ENCODE results near the gene HOXB6. TPM values are rescaled to one million over a fixed set of nuclear protein-coding genes. Genes with fewer than 3 reads are reported as not detected.

HOXB6 gene
- total and polyA plus RNA-seq, 4 donors: 0.17 to 1.1 (median 0.46) TPM

DNA sequence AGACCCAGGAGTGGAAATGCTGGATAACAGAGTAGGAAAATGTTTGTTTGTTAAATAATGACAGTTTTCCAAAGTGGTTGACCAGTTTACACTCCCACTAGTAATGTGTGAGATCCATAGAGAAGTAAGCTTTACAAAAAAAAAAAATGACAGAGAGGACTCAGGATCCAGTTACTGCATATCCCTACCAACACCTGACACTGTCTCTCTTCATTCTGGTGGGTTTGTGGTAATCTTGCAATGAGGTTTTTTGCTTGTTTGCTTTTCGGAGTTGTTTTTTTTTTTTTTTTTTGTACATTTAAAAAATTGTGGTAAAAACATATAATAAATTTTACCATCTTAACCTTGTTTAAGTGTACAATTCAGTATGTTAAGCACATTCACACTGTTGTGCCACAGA lies 45.0 kb upstream of the HOXB6 start:
- WGBS: 73% methylated on average over 1 of the region's 1 CpG
- H3K4me1 ChIP-seq (ENCODE audit: control insufficient read depth in 4 of 4, insufficient read depth in 4 of 4, low read length in 3 of 4): peaks cover 0 to 6% (median 2%) of the 10 kb centered on the region in 4 donors

DNA sequence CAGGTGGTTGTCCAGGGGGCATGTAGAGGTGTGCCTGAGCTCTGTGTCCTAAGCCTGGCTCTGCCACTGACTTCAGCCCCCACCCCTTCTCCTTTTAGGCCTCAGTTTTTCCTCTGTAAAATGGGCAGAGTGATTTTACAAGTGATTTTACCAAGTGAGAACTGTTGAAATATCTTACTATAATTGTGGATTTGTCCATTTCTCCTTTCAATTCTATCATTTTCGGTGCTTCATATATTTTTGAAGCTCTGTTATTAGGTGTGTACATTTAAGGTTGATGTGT lies 43.1 kb upstream of the HOXB6 start:
- H3K4me3 ChIP-seq (ENCODE audit: low read depth in 1 of 3, low read length in 3 of 3): no peak overlapping the region
- H3K27ac ChIP-seq (ENCODE audit: low read depth in 1 of 2, low read length in 2 of 2): no peak overlapping the region
- WGBS: 55% methylated on average over 1 of the region's 1 CpG

More for the DNA sequence above, 45.0 kb upstream of the HOXB6 start:
- TF ChIP-seq, protein P1, sequence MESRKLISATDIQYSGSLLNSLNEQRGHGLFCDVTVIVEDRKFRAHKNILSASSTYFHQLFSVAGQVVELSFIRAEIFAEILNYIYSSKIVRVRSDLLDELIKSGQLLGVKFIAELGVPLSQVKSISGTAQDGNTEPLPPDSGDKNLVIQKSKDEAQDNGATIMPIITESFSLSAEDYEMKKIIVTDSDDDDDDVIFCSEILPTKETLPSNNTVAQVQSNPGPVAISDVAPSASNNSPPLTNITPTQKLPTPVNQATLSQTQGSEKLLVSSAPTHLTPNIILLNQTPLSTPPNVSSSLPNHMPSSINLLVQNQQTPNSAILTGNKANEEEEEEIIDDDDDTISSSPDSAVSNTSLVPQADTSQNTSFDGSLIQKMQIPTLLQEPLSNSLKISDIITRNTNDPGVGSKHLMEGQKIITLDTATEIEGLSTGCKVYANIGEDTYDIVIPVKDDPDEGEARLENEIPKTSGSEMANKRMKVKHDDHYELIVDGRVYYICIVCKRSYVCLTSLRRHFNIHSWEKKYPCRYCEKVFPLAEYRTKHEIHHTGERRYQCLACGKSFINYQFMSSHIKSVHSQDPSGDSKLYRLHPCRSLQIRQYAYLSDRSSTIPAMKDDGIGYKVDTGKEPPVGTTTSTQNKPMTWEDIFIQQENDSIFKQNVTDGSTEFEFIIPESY (IDR thresholded peaks at IDR 0.05): no peak
- TF ChIP-seq NR2F2 (IDR thresholded peaks at IDR 0.05) (no peak), HNF4G (IDR thresholded peaks at IDR 0.05) (no peak), RAD21 (IDR thresholded peaks at IDR 0.05) (no peak), YY1 (IDR thresholded peaks at IDR 0.05) (no peak), JUND (IDR thresholded peaks at IDR 0.05) (no peak), TAF1 (conservative IDR thresholded peaks at IDR 0.05) (no peak)
- TF ChIP-seq, protein P2, sequence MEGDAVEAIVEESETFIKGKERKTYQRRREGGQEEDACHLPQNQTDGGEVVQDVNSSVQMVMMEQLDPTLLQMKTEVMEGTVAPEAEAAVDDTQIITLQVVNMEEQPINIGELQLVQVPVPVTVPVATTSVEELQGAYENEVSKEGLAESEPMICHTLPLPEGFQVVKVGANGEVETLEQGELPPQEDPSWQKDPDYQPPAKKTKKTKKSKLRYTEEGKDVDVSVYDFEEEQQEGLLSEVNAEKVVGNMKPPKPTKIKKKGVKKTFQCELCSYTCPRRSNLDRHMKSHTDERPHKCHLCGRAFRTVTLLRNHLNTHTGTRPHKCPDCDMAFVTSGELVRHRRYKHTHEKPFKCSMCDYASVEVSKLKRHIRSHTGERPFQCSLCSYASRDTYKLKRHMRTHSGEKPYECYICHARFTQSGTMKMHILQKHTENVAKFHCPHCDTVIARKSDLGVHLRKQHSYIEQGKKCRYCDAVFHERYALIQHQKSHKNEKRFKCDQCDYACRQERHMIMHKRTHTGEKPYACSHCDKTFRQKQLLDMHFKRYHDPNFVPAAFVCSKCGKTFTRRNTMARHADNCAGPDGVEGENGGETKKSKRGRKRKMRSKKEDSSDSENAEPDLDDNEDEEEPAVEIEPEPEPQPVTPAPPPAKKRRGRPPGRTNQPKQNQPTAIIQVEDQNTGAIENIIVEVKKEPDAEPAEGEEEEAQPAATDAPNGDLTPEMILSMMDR (IDR thresholded peaks at IDR 0.05; ENCODE audit: low read depth, low read length, missing input control): no peak
- TF ChIP-seq, protein P3, sequence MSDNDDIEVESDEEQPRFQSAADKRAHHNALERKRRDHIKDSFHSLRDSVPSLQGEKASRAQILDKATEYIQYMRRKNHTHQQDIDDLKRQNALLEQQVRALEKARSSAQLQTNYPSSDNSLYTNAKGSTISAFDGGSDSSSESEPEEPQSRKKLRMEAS (IDR thresholded peaks at IDR 0.05): no peak
- TF ChIP-seq, protein P4, sequence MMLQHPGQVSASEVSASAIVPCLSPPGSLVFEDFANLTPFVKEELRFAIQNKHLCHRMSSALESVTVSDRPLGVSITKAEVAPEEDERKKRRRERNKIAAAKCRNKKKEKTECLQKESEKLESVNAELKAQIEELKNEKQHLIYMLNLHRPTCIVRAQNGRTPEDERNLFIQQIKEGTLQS (IDR thresholded peaks at IDR 0.05): no peak
- no peaks in the 10 kb centered on the region for H3K9me3 ChIP-seq (ENCODE audit: control insufficient read depth in 4 of 4, low read length in 3 of 4)
- no peaks in the 10 kb centered on the region for H3K36me3 ChIP-seq (ENCODE audit: control insufficient read depth in 4 of 4, insufficient read depth in 3 of 4, low read depth in 1 of 4, low read length in 3 of 4)
- peaks cover 5 to 20% (median 12%) of the 10 kb centered on the region in 4 donors for H3K27me3 ChIP-seq (ENCODE audit: control insufficient read depth in 4 of 4, insufficient read depth in 4 of 4, low read length in 3 of 4)
- no peak overlapping the region for H3K9ac ChIP-seq (ENCODE audit: low read depth in 1 of 2, low read length in 2 of 2)
- no peak overlapping the region for H3K4me3 ChIP-seq (ENCODE audit: low read depth in 1 of 3, low read length in 3 of 3)
- no peak overlapping the region for H3K27ac ChIP-seq (ENCODE audit: low read depth in 1 of 2, low read length in 2 of 2)
- DNase-seq (ENCODE audit: low spot score): no peak

DNA sequence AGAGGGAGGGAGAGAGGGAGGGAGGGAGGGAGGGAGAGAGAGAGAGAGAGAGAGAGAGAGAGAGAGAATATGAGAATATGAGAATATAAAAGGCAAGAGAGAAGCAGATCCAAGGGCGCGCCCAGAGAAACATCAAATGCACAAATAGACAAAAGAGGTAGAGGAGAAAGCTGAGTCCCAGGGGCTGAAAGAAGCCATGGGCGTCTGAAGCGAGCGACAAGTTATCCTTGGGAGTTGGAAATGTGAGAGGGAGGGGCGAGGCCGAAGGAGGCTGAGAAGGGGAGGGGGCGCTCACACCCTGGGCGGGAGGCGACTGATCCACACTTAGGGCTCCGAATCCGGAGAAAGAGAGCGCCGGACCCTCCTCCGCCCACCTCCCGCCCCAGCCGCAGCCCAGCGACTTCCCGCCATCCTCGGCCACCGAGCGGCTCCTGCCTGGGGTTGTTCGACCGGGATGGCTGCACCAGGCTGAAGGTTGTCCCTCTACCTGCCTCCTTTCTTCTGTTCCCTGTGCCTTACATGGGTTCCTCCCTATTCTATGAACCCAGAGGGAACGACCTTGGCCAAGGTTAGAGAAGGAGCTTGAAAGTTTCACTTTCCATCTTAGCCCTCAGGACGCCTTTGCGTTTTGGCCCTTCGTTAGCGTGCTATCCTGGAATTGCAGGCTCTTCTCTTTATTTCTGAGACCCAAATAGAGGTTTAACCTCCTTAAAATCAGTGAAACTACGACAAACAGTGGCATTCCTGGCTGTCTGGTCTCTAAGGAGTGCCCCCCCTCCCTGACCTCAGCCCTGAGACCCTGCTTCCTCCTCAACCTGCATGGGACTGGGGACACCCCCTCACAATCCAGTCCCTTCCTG lies 42.5 kb upstream of the HOXB6 start:
- TF ChIP-seq RAD21 (IDR thresholded peaks at IDR 0.05): no peak
- TF ChIP-seq, protein P1 (IDR thresholded peaks at IDR 0.05): no peak
- TF ChIP-seq NR2F2 (IDR thresholded peaks at IDR 0.05): no peak
- DNase-seq (ENCODE audit: low spot score): no peak
- H3K36me3 ChIP-seq (ENCODE audit: control insufficient read depth in 4 of 4, insufficient read depth in 3 of 4, low read depth in 1 of 4, low read length in 3 of 4): no peaks in the 10 kb centered on the region
- peak overlapping the region in 2 of 3 donors; percentile 28 to 32 for H3K4me3 ChIP-seq (ENCODE audit: low read depth in 1 of 3, low read length in 3 of 3)
- H3K9ac ChIP-seq (ENCODE audit: low read depth in 1 of 2, low read length in 2 of 2): no peak overlapping the region
- WGBS: 4% methylated on average over 30 of the region's 30 CpGs
- no peaks in the 10 kb centered on the region for H3K9me3 ChIP-seq (ENCODE audit: control insufficient read depth in 4 of 4, low read length in 3 of 4)
- H3K27ac ChIP-seq (ENCODE audit: low read depth in 1 of 2, low read length in 2 of 2): no peak overlapping the region
- peaks cover 0 to 6% (median 2%) of the 10 kb centered on the region in 4 donors for H3K4me1 ChIP-seq (ENCODE audit: control insufficient read depth in 4 of 4, insufficient read depth in 4 of 4, low read length in 3 of 4)
- peaks cover 8 to 22% (median 16%) of the 10 kb centered on the region in 4 donors for H3K27me3 ChIP-seq (ENCODE audit: control insufficient read depth in 4 of 4, insufficient read depth in 4 of 4, low read length in 3 of 4)

More for the DNA sequence above, 43.1 kb upstream of the HOXB6 start:
- no peak for TF ChIP-seq SP1 (IDR thresholded peaks at IDR 0.05)
- no peak for TF ChIP-seq FOXA2 (IDR thresholded peaks at IDR 0.05)
- H3K9ac ChIP-seq (ENCODE audit: low read depth in 1 of 2, low read length in 2 of 2): no peak overlapping the region
- no peaks in the 10 kb centered on the region for H3K36me3 ChIP-seq (ENCODE audit: control insufficient read depth in 4 of 4, insufficient read depth in 3 of 4, low read depth in 1 of 4, low read length in 3 of 4)
- peaks cover 0 to 6% (median 2%) of the 10 kb centered on the region in 4 donors for H3K4me1 ChIP-seq (ENCODE audit: control insufficient read depth in 4 of 4, insufficient read depth in 4 of 4, low read length in 3 of 4)
- no peak for DNase-seq (ENCODE audit: low spot score)
- no peaks in the 10 kb centered on the region for H3K9me3 ChIP-seq (ENCODE audit: control insufficient read depth in 4 of 4, low read length in 3 of 4)
- peaks cover 5 to 22% (median 16%) of the 10 kb centered on the region in 4 donors for H3K27me3 ChIP-seq (ENCODE audit: control insufficient read depth in 4 of 4, insufficient read depth in 4 of 4, low read length in 3 of 4)
